Stimulated activated CD8-positive, alpha-beta memory T cell treated with anti-CD3 and anti-CD28 coated beads, Interleukin-15, amount 100 ng/mL, for 1 hour (primary cell): ENCODE data around the gene ETNPPL.

ENCODE experiments used
- DNase-seq: peaks from one replicate; pipeline ENCODE4 v3.0.0-alpha.2; 2020; ENCODE audit warnings: low read depth

The ETNPPL gene

GRCh38 chr4:108695062-108695461 lies 67.8 kb downstream of the ETNPPL start:
- no peak for DNase-seq

GRCh38 chr4:108694423-108694822 lies 68.4 kb downstream of the ETNPPL start:
- no peak for DNase-seq

- no peak for DNase-seq
Observed at GRCh38 chr4:108693819-108694218, 69.0 kb downstream of the ETNPPL start.

GRCh38 chr4:108693211-108693610 lies 69.6 kb downstream of the ETNPPL start:
- DNase-seq: no peak
